NCI-H1105 (cell line): Measurements from ENCODE around the gene ARHGEF10L.

Experiments
- DNase-seq: peaks from one replicate; lab custom pipeline; 2025; lab: John Stamatoyannopoulos, UW

Gene ARHGEF10L

GRCh38 chr1:17676387-17677060 lies 137.0 kb downstream of the ARHGEF10L start:
- DNase-seq = no peak

- peak; percentile 20 for DNase-seq
Observed at GRCh38 chr1:17678011-17678410, 138.5 kb downstream of the ARHGEF10L start.

DNA sequence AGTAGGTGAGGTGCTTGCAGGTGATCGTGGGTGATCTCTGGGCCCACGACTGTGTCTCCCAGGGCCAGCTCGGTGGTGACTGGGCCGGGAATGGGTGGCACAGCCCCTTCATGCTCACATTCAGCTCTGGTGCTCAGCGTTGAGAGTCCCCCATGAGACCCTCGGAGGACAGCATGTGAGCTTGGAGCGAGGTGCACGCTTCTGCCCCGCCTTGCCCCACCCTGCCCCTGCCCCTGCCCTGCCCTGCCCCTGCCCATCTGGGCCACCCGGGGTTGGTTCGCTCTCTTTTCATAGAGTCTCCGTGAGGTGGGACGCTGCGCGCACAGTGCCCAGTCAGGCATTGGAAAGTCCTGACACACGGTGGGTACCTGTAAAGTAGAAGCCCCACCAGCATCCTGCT lies 140.4 kb downstream of the ARHGEF10L start:
- no peak for DNase-seq

DNA sequence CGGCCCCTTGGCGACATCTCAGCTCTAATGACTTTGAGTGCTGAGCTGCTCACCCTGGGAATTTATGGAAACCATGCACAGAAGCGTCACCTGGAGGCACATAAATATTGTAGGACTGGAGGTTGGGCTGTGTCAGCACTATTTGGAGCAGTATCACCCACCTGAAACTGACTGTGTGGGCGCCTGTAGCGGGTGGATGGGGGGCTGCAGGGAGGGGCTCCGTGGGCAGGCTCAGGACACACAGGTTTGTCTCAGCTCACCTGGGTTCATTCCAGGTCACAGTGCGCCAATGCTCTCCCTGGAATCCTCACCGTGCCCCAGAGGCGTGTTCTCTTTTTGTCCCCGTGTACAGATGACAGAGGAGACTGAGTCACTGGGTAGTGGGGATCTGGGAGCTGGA lies 140.8 kb downstream of the ARHGEF10L start:
- DNase-seq = no peak

GRCh38 chr1:17682400-17682799 lies 142.9 kb downstream of the ARHGEF10L start:
- DNase-seq = no peak

GRCh38 chr1:17683598-17683997 lies 144.1 kb downstream of the ARHGEF10L start:
- no peak for DNase-seq

GRCh38 chr1:17684810-17685209 lies 145.3 kb downstream of the ARHGEF10L start:
- no peak for DNase-seq

- no peak for DNase-seq
Observed at GRCh38 chr1:17686258-17686657, 146.8 kb downstream of the ARHGEF10L start.

GRCh38 chr1:17687145-17687544 lies 147.6 kb downstream of the ARHGEF10L start:
- no peak for DNase-seq

DNA sequence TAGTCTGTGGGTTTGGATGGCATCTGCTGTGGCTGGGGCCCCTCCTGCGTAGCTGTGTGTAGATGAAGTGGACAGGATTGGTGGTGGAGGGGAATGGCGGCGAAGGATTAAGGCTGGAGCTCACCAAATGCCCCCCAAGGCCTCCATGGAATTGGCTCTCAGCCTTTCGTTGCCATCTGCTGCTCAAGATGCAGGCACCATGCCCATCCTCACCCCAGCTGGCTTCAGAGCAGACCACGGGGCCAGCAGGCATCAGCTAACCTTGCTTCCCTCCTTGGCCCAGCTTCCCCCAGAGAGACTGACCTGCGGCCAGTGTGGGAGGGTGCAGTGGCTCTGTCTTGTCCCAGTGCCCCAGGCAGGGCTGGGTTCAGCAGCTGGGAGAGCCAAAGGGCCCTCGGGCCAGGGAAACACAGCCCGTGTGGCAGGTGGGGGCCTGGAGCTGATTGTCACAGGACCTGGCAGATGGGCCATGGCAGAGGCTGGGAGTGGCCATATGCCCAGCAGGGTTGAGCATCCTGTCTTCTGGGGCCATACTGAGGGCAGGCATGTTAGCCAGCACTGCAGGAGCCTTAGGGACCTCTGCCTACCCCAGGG lies 148.8 kb downstream of the ARHGEF10L start:
- DNase-seq = no peak

- no peak for DNase-seq
Observed at GRCh38 chr1:17689011-17689410, 149.5 kb downstream of the ARHGEF10L start.

GRCh38 chr1:17690906-17691634 lies 151.6 kb downstream of the ARHGEF10L start:
- DNase-seq = no peak

- no peak for DNase-seq
Observed at GRCh38 chr1:17692645-17693044, 153.1 kb downstream of the ARHGEF10L start.

- no peak for DNase-seq
Observed at GRCh38 chr1:17696417-17697301, 157.2 kb downstream of the ARHGEF10L start.

DNA sequence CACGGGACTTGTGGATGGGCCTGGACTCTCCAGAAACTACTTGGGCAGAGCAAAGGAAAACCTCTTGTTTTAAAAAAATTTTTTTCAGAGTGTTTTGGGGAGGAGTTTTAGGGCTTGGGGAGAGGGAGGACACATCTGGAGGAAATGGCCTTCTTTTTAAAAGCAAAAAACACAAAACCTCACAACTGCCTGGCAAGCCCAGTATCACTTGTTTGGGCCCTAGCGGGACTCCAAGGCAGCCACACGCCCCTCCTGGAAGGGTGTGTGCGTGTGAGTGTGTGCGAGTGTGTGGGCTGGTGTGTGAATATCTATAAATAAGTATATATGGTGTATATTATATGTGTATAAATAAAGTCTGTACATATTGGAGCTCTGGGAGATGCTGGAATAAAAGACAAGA lies 158.0 kb downstream of the ARHGEF10L start:
- DNase-seq = no peak

- DNase-seq = no peak
Observed at GRCh38 chr1:17699581-17699980, 160.1 kb downstream of the ARHGEF10L start.

GRCh38 chr1:17700945-17701810 lies 161.7 kb downstream of the ARHGEF10L start:
- DNase-seq = no peak

DNA sequence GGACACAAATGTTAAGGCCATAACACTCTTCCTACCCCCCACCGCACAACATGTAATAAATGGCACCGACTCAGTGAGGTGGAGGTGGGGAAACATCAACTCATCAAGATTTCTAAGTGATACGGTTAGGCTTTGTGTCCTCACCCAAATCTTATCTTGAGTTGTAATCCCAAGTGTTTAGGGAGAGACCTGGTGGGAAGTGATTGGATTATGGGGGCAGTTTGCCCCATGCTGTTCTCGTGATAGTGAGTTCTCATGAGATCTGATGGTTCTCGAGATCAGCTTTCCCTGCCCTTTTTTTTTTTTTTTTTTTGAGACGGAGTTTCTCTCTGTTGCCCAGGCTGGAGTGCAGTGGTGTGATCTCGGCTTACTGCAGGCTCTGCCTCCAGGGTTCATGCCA lies 164.7 kb downstream of the ARHGEF10L start:
- no peak for DNase-seq

GRCh38 chr1:17706445-17706844 lies 166.9 kb downstream of the ARHGEF10L start:
- DNase-seq = no peak

GRCh38 chr1:17709981-17710380 lies 170.5 kb downstream of the ARHGEF10L start:
- DNase-seq = no peak

DNA sequence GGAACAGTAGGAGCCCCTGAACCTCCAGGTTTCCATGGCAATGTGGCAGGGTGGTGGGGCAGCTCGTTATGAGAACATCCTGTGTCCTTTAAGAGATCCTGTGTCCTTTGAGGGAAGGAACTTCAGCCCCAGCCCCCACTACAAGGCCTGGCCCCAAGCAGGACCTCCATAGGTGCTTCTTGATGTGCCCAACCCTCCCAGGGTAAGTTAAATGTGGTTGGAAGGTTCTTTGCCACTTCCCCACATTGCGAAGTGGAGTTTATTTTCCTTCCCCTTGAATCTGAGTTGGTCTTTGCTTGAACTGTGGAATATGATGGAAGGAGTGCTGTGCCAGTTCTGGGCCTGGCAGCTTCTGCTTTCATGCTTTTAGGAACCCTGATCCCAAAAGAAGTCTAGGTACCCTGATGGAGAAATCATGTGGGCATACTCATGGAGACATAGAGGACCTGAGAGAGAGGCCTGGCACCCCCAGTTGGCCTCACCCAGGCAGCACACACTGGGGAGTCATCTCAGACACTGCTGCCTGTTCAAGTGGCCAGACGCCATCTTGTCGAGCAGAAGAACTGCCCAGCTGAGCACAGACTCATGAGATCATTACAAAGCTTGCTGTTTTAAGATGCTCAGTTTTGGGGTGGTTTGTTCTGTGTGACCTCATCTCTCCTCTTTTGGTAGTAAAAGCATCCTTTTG lies 171.5 kb downstream of the ARHGEF10L start:
- DNase-seq = no peak
